Immature natural killer cell (primary cell): ENCODE measurements around the gene OPN1MW3. TPM values are rescaled to one million over a fixed set of nuclear protein-coding genes. Genes with fewer than 3 reads are reported as not detected.
"Not testable (repeated sequence)": the region's sequence is repeated elsewhere in the genome, so short reads cannot be mapped to it uniquely, and the experiment has no call there.

Source experiments
- DNase-seq, 3 donors: peaks; one replicate each; pipeline ENCODE4 v3.0.0; 2022; ENCODE audit warnings: mixed read lengths in 1 of 3
- H3K27ac Mint-ChIP-seq, 6 donors: one replicate each; pipeline ENCODE4 v1.8.0; 2020; ENCODE audit warnings: mixed read lengths in 6 of 6, mild to moderate bottlenecking in 5 of 6, inconsistent platforms in 4 of 6, moderate library complexity in 3 of 6
- H3K27me3 Mint-ChIP-seq, 3 donors: one replicate each; pipeline ENCODE4 v1.8.0; 2020 to 2021; ENCODE audit warnings: low read depth in 3 of 3, mild to moderate bottlenecking in 3 of 3, mixed read lengths in 3 of 3, moderate library complexity in 3 of 3, inconsistent platforms in 1 of 3
- H3K36me3 Mint-ChIP-seq, 3 donors: one replicate each; pipeline ENCODE4 v1.8.0; 2020; ENCODE audit warnings: mixed read lengths in 3 of 3, inconsistent platforms in 2 of 3, mild to moderate bottlenecking in 2 of 3
- H3K4me1 Mint-ChIP-seq, 2 donors: one replicate each; pipeline ENCODE4 v1.8.0; 2020; ENCODE audit warnings: inconsistent platforms in 2 of 2, mild to moderate bottlenecking in 2 of 2, mixed read lengths in 2 of 2, moderate library complexity in 1 of 2
- H3K4me3 Mint-ChIP-seq, 5 donors: one replicate each; pipeline ENCODE4 v1.8.0; 2020; ENCODE audit warnings: mild to moderate bottlenecking in 5 of 5, mixed read lengths in 5 of 5, inconsistent platforms in 3 of 5, moderate library complexity in 3 of 5
- H3K9me3 Mint-ChIP-seq, 6 donors: one replicate each; pipeline ENCODE4 v1.8.0; 2020; ENCODE audit warnings: mild to moderate bottlenecking in 6 of 6, mixed read lengths in 6 of 6, inconsistent platforms in 4 of 6, moderate library complexity in 3 of 6
- polyA plus RNA-seq, 3 donors: library from polyadenylated mRNA; unstranded; fragments of 300-500 nt; fragmentation: Illumina TruSeq; gene quantifications; one replicate each; pipeline ENCODE4 v1.2.3, GENCODE V29; 2021

Gene OPN1MW3
- under 1 TPM in 2 of 3 donors, not detected in 1; 0.16 to 0.19 TPM for polyA plus RNA-seq

DNA sequence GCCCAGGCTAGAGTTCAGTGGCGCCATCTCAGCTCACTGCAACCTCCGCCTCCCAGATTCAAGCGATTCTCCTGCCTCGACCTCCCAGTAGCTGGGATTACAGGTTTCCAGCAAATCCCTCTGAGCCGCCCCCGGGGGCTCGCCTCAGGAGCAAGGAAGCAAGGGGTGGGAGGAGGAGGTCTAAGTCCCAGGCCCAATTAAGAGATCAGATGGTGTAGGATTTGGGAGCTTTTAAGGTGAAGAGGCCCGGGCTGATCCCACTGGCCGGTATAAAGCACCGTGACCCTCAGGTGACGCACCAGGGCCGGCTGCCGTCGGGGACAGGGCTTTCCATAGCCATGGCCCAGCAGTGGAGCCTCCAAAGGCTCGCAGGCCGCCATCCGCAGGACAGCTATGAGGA lies at the start of gene OPN1MW3:
Gene OPN1MW3, plus strand, starts transcription at position 301 of the 400 bp plus-strand sequence. Its CDS starts 38 bp downstream, at position 339.
- not testable (repeated sequence) for H3K4me1 Mint-ChIP-seq, H3K27ac Mint-ChIP-seq, H3K4me3 Mint-ChIP-seq, DNase-seq, H3K27me3 Mint-ChIP-seq, H3K36me3 Mint-ChIP-seq, H3K9me3 Mint-ChIP-seq

DNA sequence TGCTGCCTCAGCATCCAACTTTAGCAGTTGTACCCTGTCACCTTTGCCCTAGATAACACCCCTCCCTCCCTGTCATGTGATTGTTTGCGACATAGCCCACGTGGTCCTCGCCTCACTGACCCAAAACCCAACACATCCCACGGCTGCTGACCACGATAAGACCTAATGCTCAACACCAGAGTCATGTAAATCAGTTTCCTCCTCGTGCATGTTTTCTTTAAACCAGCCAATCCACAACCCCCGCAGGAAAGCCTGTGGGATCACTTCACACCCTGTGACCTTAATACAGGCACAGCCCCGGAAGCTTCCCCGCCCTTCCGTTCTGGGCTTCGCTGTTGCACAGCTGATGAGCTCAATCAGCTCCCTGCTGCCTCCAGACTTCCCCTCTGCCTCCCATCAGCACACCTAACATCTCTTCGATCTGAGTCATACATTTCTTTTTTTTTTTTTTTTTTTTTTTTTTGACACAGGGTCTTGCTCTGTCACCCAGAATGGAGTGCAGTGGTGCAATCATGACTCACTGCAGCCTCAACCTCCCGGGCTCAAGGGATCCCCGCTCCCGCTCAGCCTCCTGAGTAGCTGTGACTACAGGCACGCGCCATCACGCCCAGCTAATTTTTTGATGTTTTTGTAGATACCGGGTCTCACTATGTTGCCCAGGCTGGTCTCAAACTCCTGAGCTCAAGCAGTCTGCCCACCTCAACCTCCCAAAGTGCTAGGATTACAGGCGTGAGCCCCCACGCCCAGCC lies 47.5 kb upstream of the OPN1MW3 start:
- not testable (repeated sequence) for H3K4me3 Mint-ChIP-seq, H3K27ac Mint-ChIP-seq, H3K4me1 Mint-ChIP-seq, H3K27me3 Mint-ChIP-seq, H3K36me3 Mint-ChIP-seq, H3K9me3 Mint-ChIP-seq
- DNase-seq, result peak in 1 of 3 donors; percentile 7

DNA sequence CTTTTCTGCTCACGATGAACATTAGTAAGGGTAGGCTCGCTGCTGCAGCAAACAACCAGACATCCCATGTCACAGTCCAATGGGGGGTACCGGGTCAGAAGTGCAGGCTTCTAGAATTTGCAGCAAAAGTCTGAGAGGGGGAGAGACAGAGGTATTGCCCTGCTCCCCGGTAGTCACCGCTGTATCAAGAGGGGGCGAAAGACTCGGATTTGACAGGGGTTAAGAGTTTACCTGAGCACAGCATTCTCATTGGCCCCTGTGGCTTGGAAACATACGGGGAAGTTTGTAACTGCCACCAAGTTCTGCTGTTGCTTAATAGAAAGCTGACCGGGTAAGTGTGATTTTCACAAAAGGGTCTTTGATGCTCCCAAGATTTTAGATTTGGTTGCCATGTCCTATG lies 46.3 kb upstream of the OPN1MW3 start:
- peak overlapping the region in 2 of 5 donors; percentile 18 to 50 for H3K4me3 Mint-ChIP-seq
- H3K4me1 Mint-ChIP-seq, H3K9me3 Mint-ChIP-seq, DNase-seq, H3K36me3 Mint-ChIP-seq, H3K27me3 Mint-ChIP-seq: not testable (repeated sequence)
- H3K27ac Mint-ChIP-seq, result peak overlapping the region in 5 of 6 donors; percentile 61 to 94 (median 74)

DNA sequence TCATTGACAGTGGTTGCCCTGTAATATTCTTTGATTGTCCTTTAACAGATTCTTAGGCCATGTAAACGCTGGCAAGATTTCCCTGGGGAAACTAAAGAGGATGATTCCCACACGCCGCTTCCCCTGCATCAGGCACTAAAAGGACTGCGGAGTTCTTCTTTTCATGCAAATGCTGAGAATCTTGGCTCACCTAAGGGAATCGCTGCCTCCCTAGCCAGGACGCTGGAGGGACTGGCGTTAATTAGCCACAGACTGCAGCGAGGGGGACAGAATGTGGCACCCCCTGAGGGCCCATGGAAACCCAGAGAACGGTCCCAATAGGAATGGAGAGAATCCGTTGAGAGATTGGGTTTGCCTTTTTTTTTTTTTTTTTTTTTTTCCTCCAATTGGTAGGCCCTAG lies 45.9 kb upstream of the OPN1MW3 start:
- H3K27me3 Mint-ChIP-seq, H3K4me1 Mint-ChIP-seq, H3K4me3 Mint-ChIP-seq, DNase-seq, H3K9me3 Mint-ChIP-seq, H3K36me3 Mint-ChIP-seq: not testable (repeated sequence)
- H3K27ac Mint-ChIP-seq, result peak overlapping the region in 1 of 6 donors; percentile 61

DNA sequence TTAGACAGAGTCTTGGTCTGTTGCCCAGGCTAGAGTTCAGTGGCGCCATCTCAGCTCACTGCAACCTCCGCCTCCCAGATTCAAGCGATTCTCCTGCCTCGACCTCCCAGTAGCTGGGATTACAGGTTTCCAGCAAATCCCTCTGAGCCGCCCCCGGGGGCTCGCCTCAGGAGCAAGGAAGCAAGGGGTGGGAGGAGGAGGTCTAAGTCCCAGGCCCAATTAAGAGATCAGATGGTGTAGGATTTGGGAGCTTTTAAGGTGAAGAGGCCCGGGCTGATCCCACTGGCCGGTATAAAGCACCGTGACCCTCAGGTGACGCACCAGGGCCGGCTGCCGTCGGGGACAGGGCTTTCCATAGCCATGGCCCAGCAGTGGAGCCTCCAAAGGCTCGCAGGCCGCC lies 37.9 kb upstream of the OPN1MW3 start, which contains the start of gene OPN1MW2:
Gene OPN1MW2, plus strand, starts transcription at position 301 of the 400 bp plus-strand sequence. Its CDS starts 60 bp downstream, at position 361.
- not testable (repeated sequence) for H3K36me3 Mint-ChIP-seq, H3K27ac Mint-ChIP-seq, DNase-seq, H3K4me1 Mint-ChIP-seq, H3K9me3 Mint-ChIP-seq, H3K27me3 Mint-ChIP-seq, H3K4me3 Mint-ChIP-seq

DNA sequence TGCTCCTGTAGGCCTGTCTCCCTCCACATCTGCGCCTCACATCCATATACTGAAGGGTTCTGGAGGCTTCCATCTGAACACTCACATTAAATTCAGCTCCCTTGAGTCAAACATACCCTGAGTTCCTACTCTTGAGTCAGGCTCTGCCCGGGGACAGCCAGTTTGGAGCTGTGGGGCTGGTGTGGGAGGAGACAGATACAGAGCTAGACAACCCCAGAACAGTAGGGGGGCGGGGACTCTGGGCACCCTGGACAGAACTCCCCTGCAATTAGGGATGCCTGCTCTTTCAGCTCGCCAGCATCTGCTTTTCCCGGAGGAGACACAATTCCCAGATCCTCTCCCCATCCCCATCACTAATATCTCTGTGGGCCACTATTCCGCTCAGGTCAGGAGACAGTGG lies 32.1 kb upstream of the OPN1MW3 start:
- DNase-seq, H3K4me3 Mint-ChIP-seq, H3K36me3 Mint-ChIP-seq, H3K27ac Mint-ChIP-seq, H3K27me3 Mint-ChIP-seq, H3K4me1 Mint-ChIP-seq, H3K9me3 Mint-ChIP-seq: not testable (repeated sequence)

DNA sequence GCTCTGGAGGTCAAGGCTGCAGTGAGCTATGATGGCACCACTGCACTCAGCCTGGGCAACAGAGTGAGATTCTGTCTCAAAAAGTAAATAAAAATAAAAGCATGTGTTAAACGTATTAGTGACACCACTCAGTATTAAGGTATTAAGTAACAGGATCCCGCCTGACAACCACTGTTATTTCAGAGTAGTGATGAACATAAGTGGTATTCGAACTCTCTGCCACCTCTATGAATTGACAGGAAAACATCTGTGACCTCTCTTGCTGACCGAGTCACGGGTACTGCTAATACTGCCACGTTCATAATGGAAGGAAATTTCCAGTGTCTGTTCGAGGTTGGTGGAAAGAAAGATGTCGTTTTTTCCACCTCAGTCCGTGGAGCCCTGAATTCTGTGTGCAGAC lies 30.7 kb upstream of the OPN1MW3 start:
- not testable (repeated sequence) for H3K4me1 Mint-ChIP-seq, H3K4me3 Mint-ChIP-seq, H3K9me3 Mint-ChIP-seq, H3K27ac Mint-ChIP-seq, H3K36me3 Mint-ChIP-seq, H3K27me3 Mint-ChIP-seq, DNase-seq

DNA sequence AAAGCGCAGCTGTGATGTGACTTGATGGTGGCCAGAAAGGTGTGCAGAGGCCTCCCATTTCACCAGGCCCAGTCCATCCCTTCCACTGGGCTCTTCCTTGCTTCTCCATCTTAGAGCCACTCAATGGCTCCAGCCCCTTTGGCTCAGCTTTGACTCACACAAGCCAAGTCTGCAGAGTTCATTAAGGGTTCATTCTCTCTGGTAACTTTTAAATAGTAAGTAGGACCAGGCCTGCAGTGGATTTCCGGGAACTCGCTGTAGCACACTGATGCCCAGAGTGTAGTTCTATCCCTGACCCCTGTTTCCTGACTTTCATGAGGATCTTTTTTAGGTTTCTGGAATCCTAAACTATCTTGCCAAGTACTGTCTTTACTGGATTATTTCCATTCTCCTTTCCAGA lies 25.9 kb upstream of the OPN1MW3 start:
- H3K36me3 Mint-ChIP-seq, H3K4me3 Mint-ChIP-seq, H3K4me1 Mint-ChIP-seq, DNase-seq, H3K27ac Mint-ChIP-seq, H3K27me3 Mint-ChIP-seq, H3K9me3 Mint-ChIP-seq: not testable (repeated sequence)

DNA sequence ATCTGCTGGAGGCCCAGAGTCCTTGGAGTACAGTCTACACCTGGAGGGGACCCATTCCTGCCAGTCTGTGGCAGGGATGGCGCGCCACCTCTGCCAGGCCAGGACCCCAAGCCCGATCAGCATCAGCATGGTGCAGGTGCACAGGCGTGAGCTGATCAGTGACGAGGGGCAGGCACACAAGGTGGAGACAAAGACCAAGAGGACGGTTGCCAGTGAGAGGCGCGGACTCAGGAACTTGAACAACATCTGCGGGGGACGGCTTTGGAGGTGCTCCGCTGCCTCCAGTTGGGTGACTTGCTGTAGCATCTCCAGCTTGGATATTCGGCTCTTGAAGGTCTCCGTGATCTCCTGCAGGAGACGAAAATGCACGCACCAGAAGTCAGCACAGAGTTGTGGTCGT lies 23.8 kb upstream of the OPN1MW3 start:
- not testable (repeated sequence) for DNase-seq, H3K27me3 Mint-ChIP-seq, H3K36me3 Mint-ChIP-seq, H3K9me3 Mint-ChIP-seq, H3K4me1 Mint-ChIP-seq, H3K27ac Mint-ChIP-seq, H3K4me3 Mint-ChIP-seq

DNA sequence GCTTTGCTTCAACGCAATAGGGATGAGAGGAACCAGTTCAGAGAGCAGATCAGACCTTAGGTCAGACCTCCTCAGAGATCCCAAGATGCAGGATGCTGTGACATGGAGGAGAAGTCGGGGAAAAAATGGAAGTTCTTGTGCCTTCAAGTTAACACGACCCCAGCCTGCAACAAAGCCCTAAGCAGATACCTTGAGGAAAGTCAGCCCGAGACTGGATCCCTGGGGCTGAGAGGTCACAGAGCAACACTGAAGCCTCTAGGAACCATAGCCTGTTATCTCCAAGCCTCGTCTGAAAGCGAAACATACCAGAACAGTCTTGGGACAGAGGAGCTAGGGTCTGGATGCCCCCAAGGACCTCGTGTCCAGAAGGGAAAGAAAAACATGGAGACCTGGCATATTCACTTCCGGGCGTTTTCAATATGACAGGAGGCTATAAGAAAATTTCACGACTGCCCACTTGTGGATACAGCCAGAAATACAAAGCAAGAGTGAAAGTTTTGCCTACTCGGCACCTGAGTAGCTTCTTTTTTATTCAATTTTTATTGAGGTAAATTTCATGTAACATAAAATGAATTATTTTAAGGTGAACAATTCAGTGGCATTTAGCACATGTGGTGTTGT lies 18.3 kb upstream of the OPN1MW3 start:
- H3K9me3 Mint-ChIP-seq, result not testable (repeated sequence)

DNA sequence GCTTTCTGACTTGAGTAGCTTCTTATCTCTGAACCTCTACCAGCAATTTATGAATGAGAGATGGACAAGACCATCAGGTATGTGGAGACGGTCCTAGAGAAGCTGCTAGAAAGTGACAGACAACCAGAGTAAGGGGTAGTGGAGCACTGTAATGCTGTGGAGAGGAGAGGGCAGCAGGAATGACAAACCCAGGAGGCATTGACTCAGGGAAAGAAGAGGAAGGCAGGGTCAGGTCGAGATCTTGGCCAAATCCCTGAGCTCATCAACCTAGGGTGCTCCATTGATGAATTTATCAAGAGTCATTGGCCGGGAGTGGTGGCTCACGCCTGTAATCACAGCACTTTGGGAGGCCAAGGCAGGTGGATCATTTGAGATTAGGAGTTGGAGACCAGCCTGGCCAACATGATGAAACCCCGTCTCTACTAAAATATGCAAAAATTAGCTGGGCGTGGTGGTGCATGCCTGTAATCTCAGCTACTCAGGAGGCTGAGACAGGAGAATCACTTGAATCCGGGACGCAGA lies 17.3 kb upstream of the OPN1MW3 start:
- H3K27ac Mint-ChIP-seq, result peak overlapping the region in 5 of 6 donors; percentile 55 to 82 (median 75)
- H3K4me3 Mint-ChIP-seq, H3K36me3 Mint-ChIP-seq, H3K27me3 Mint-ChIP-seq, DNase-seq, H3K9me3 Mint-ChIP-seq, H3K4me1 Mint-ChIP-seq: not testable (repeated sequence)

More for the DNA sequence above, 18.3 kb upstream of the OPN1MW3 start:
- H3K4me1 Mint-ChIP-seq, H3K4me3 Mint-ChIP-seq, H3K36me3 Mint-ChIP-seq, DNase-seq, H3K27me3 Mint-ChIP-seq: not testable (repeated sequence)
- peak overlapping the region in 1 of 6 donors; percentile 57 for H3K27ac Mint-ChIP-seq

DNA sequence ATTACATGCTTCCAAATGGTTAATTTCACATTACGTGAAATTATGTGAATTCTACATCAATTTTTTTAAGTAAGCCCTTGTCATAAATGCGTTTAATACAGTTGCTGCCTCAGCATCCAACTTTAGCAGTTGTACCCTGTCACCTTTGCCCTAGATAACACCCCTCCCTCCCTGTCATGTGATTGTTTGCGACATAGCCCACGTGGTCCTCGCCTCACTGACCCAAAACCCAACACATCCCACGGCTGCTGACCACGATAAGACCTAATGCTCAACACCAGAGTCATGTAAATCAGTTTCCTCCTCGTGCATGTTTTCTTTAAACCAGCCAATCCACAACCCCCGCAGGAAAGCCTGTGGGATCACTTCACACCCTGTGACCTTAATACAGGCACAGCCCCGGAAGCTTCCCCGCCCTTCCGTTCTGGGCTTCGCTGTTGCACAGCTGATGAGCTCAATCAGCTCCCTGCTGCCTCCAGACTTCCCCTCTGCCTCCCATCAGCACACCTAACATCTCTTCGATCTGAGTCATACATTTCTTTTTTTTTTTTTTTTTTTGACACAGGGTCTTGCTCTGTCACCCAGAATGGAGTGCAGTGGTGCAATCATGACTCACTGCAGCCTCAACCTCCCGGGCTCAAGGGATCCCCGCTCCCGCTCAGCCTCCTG lies 9.9 kb upstream of the OPN1MW3 start:
- not testable (repeated sequence) for H3K4me1 Mint-ChIP-seq, H3K4me3 Mint-ChIP-seq, H3K9me3 Mint-ChIP-seq, H3K36me3 Mint-ChIP-seq, H3K27me3 Mint-ChIP-seq
- peak overlapping the region in 2 of 6 donors; percentile 45 to 57 for H3K27ac Mint-ChIP-seq
- DNase-seq, result peak; percentile 61 to 76 (median 69)

DNA sequence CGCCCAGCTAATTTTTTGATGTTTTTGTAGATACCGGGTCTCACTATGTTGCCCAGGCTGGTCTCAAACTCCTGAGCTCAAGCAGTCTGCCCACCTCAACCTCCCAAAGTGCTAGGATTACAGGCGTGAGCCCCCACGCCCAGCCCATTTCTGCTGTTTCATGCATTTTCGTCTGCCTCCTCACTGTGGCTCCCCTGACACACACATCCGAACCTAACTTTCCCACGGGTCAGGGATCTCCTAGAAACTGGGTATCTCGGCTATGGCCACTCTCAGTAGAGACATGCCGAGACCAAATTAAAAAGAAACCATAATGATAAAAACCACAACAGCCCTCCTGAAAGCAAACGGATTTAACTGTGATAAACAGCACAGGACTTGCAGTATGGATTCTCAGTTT lies 9.3 kb upstream of the OPN1MW3 start:
- not testable (repeated sequence) for DNase-seq, H3K27ac Mint-ChIP-seq, H3K9me3 Mint-ChIP-seq, H3K4me3 Mint-ChIP-seq, H3K36me3 Mint-ChIP-seq, H3K4me1 Mint-ChIP-seq, H3K27me3 Mint-ChIP-seq

DNA sequence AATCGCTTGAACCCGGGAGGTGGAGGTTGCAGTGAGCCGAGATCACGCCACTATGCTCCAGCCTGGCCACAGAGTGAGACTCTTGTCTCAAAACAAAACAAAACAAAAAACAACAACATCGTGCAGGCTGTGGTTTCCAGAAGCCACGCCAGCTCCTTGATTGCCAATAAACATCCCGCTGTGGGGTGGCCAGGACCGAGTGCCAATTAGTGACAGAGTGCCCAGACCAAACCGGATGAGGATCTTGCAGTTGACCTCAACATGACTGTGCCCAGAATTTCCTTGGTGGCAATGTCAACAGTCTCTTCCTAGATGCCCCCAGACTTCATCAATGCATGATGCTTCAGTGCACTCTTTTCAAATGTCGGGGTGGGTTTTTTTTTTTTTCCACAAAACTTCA lies 1.3 kb downstream of the OPN1MW3 start:
- not testable (repeated sequence) for DNase-seq, H3K4me1 Mint-ChIP-seq, H3K36me3 Mint-ChIP-seq, H3K27ac Mint-ChIP-seq, H3K4me3 Mint-ChIP-seq, H3K9me3 Mint-ChIP-seq, H3K27me3 Mint-ChIP-seq
